ENCODE measurements around the gene EIF3F.

DNA sequence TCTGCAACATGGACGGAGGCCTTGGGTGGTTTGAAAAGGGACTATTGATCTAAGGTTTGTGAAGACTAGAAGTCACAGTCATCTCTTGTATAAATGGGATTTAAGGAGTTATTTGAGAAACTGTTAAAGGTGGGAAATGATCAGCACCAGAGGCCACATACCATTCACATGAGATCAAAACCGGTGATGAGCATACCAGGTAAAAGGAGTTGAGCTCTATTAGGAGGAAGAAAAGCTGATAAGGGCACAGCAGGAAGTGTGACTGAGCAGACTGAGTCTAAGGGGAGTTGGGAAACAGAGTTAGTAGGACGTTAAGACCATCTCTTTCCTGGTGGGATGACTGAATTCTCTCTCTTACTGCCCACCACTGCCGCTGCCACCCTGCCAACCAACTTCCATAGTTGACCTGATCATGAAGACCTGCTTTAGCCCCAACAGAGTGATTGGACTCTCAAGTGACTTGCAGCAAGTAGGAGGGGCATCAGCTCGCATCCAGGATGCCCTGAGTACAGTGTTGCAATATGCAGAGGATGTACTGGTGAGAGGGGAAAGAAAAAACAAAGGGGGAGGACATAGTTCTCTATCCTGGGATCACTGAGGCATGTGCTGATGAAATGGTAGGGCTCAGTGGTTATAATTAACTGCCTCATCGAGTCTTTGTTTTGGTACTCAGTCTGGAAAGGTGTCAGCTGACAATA, 7.6 kb downstream of the EIF3F start:
- TF ChIP-seq, protein P1, sequence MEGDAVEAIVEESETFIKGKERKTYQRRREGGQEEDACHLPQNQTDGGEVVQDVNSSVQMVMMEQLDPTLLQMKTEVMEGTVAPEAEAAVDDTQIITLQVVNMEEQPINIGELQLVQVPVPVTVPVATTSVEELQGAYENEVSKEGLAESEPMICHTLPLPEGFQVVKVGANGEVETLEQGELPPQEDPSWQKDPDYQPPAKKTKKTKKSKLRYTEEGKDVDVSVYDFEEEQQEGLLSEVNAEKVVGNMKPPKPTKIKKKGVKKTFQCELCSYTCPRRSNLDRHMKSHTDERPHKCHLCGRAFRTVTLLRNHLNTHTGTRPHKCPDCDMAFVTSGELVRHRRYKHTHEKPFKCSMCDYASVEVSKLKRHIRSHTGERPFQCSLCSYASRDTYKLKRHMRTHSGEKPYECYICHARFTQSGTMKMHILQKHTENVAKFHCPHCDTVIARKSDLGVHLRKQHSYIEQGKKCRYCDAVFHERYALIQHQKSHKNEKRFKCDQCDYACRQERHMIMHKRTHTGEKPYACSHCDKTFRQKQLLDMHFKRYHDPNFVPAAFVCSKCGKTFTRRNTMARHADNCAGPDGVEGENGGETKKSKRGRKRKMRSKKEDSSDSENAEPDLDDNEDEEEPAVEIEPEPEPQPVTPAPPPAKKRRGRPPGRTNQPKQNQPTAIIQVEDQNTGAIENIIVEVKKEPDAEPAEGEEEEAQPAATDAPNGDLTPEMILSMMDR (IDR thresholded peaks at IDR 0.05; ENCODE audit: extremely low read depth in 1 of 2, insufficient read depth in 1 of 2, low read depth in 1 of 2, low read length in 2 of 2), result no peak
- no peak for TF ChIP-seq POLR2AphosphoS5 (IDR thresholded peaks at IDR 0.05; ENCODE audit: insufficient read depth, low read depth, low read length)
- no peak for TF ChIP-seq GATA2 (IDR thresholded peaks at IDR 0.05; ENCODE audit: insufficient read depth, insufficient read length, low read depth, low read length)
